Breast epithelium (tissue), 4 donors: Measurements from ENCODE around the gene HIVEP3. TPM values are rescaled to one million over a fixed set of nuclear protein-coding genes. Genes with fewer than 3 reads are reported as not detected.

ENCODE experiments used
- DNase-seq, 2 donors: peaks; one replicate each; pipeline ENCODE4 v3.0.0-alpha.2; 2019; ENCODE audit warnings: low spot score in 2 of 2
- H3K27ac ChIP-seq, 2 donors: fragments of 200-600 bp; sonication (generic) in 1 of 2; one replicate each; pipeline ENCODE4 v1.5.1; 2016 to 2019; ENCODE audit warnings: mild to moderate bottlenecking in 1 of 2
- H3K27me3 ChIP-seq, 2 donors: fragments of 200-600 bp; sonication (generic) in 1 of 2; one replicate each; pipeline versions ENCODE4 v1.5.1 to v1.6.0; 2017 to 2019; ENCODE audit warnings: control low read depth in 1 of 2, mild to moderate bottlenecking in 1 of 2
- H3K36me3 ChIP-seq: fragments of 200-600 bp; one replicate; pipeline ENCODE4 v1.5.1; 2019
- H3K4me1 ChIP-seq, 2 donors: fragments of 200-600 bp; sonication (generic); one replicate each; pipeline ENCODE4 v1.5.1; 2016 to 2019; ENCODE audit warnings: control low read depth in 1 of 2
- H3K4me3 ChIP-seq, 3 donors: fragments of 200-600 bp; sonication (generic); 1 replicate in 2 of 3; 2 replicates in 1 of 3; pipeline ENCODE4 v1.5.1; 2016 to 2019; ENCODE audit warnings: mild to moderate bottlenecking in 3 of 3, moderate library complexity in 2 of 3
- H3K9me3 ChIP-seq, 2 donors: fragments of 200-600 bp; sonication (generic) in 1 of 2; one replicate each; pipeline ENCODE4 v1.5.1; 2016 to 2019; ENCODE audit warnings: control low read depth in 1 of 2
- POLR2A ChIP-seq: fragments of 450-650 bp; IDR thresholded peaks from one replicate; pipeline ENCODE4 v1.6.1; 2016; ENCODE audit warnings: antibody characterized with exemption, mild to moderate bottlenecking, moderate library complexity
- POLR2AphosphoS5 ChIP-seq, 3 donors: sonication (generic); formaldehyde crosslinking; IDR thresholded peaks; one replicate each; pipeline ENCODE4 v1.6.1; 2017; ENCODE audit warnings: antibody characterized with exemption in 3 of 3
- intact Hi-C: fragments of 100-400 bp; cut with DNase I; formaldehyde crosslinking; loops from one replicate; pipeline ENCODE4 v1.15.1; 2023; ENCODE audit warnings: low total_unique reads
- total RNA-seq, 3 donors: library from RNA; depleted of rRNA; stranded (reverse); fragments of >200 nt; gene quantifications; one replicate each; pipeline ENCODE4 v1.1.0, GENCODE V29; 2016
- TF ChIP-seq, protein P1 (sequence below), 3 donors: fragments of 450-650 bp; IDR thresholded peaks; one replicate each; pipeline ENCODE4 v1.5.1; 2016 to 2017; ENCODE audit warnings: antibody characterized with exemption in 3 of 3, mild to moderate bottlenecking in 3 of 3, moderate library complexity in 3 of 3

The HIVEP3 gene
- total RNA-seq, 3 donors from 2014 or later: 3.5 to 13.5 (median 9.2) TPM

DNA sequence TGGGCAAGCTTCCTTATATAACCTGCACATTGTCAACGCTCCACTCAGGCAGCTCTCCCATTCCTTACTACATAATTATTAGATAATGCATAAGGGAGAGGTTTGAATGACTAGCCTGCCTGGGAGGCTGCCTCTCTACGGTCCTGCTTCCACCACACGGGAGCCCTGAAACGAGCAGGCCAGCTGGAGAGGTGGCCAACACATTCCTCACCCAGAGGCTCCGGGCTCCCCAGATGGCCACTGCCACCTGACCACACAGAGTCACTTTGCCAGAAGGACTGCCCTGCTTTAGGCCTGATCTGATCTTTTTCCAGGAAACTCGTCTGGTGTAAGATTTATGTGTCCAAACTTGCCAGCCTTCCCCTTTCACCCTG lies 27.9 kb downstream of the HIVEP3 start:
- no peaks in the 10 kb centered on the region for H3K36me3 ChIP-seq
- peak; percentile 61 to 67 for DNase-seq
- TF ChIP-seq, protein P1, sequence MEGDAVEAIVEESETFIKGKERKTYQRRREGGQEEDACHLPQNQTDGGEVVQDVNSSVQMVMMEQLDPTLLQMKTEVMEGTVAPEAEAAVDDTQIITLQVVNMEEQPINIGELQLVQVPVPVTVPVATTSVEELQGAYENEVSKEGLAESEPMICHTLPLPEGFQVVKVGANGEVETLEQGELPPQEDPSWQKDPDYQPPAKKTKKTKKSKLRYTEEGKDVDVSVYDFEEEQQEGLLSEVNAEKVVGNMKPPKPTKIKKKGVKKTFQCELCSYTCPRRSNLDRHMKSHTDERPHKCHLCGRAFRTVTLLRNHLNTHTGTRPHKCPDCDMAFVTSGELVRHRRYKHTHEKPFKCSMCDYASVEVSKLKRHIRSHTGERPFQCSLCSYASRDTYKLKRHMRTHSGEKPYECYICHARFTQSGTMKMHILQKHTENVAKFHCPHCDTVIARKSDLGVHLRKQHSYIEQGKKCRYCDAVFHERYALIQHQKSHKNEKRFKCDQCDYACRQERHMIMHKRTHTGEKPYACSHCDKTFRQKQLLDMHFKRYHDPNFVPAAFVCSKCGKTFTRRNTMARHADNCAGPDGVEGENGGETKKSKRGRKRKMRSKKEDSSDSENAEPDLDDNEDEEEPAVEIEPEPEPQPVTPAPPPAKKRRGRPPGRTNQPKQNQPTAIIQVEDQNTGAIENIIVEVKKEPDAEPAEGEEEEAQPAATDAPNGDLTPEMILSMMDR (IDR thresholded peaks at IDR 0.05): no peak
- TF ChIP-seq POLR2AphosphoS5 (IDR thresholded peaks at IDR 0.05): no peak
- intact Hi-C loops: no loop called here
- no peaks in the 10 kb centered on the region for H3K27me3 ChIP-seq
- no peaks in the 10 kb centered on the region for H3K9me3 ChIP-seq
- H3K27ac ChIP-seq: peak overlapping the region; percentile 80 to 85
- peak overlapping the region in 1 of 3 donors; percentile 56 for H3K4me3 ChIP-seq
- H3K4me1 ChIP-seq: no peaks in the 10 kb centered on the region

DNA sequence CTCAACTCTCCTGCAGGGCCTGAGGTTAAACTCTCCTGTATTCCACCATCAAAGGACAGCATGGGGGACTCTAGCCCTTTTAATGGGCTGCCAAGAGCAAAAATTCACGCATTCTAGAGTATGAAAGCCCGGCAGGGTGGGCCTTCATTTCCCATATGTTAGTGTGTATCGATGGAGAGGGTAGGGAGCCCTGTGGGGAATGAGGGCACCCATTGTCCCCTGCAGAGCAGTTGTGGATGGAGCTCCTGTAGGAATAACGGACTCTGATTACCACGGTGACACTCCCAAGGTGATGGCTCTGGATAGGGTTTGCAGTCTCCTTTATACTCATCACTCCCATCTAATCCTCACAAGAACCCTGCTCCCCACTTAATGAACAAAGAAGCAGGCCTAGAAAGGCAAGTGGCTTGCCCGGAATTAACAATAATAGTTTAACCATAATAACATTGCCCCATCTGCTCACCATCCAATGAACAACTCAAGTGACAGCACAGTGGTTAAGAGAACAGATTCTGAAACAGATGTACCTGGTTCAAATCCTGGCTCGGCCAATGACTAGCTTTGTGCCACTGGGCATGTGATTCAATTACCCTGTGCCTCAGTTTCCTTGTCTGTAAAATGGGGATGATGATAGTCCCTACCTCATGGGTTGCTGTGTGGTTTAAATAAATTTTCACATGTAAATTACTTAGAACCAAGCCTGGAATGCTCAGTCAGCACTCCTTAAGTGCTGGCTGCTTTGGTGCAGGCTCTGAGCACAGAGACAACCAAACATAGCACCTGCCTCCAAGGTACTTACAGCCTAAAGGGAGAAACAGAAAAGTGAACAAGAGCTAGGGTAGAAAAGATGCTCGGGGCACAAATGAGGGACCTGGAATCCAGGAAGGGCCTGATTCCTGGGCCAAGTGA lies 29.0 kb downstream of the HIVEP3 start:
- no peak for DNase-seq
- intact Hi-C loops: no loop called here
- no peak for TF ChIP-seq POLR2A
- TF ChIP-seq, protein P1 (IDR thresholded peaks at IDR 0.05): no peak
- TF ChIP-seq POLR2AphosphoS5 (IDR thresholded peaks at IDR 0.05): no peak
- Histone ChIP-seq H3K27me3 (no peaks in the 10 kb centered on the region), H3K36me3 (no peaks in the 10 kb centered on the region), H3K4me1 (no peaks in the 10 kb centered on the region), H3K4me3 (no peak overlapping the region), H3K9me3 (no peaks in the 10 kb centered on the region), H3K27ac (peak overlapping the region; percentile 80 to 85)

DNA sequence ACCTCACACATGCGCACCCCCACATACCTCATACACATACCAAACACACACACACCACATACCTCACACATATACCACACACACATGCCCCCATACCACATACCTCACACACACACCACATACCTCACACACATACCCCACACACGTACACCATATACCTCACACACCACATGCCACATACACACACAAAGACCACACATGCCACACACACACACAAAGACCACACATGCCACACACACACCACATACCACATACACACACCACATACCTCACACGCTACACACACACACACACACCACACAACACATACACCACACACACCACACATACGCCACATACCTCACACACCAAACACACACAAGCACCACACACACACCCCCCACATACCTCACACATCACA lies 30.0 kb downstream of the HIVEP3 start:
- no peak for TF ChIP-seq POLR2AphosphoS5 (IDR thresholded peaks at IDR 0.05)
- no peak for TF ChIP-seq POLR2A
- TF ChIP-seq, protein P1 (IDR thresholded peaks at IDR 0.05): no peak
- Histone ChIP-seq H3K36me3 (no peaks in the 10 kb centered on the region), H3K4me3 (no peak overlapping the region), H3K27ac (no peak overlapping the region), H3K9me3 (no peaks in the 10 kb centered on the region), H3K27me3 (no peaks in the 10 kb centered on the region), H3K4me1 (no peaks in the 10 kb centered on the region)
- no peak for DNase-seq
- intact Hi-C loops: no loop called here

DNA sequence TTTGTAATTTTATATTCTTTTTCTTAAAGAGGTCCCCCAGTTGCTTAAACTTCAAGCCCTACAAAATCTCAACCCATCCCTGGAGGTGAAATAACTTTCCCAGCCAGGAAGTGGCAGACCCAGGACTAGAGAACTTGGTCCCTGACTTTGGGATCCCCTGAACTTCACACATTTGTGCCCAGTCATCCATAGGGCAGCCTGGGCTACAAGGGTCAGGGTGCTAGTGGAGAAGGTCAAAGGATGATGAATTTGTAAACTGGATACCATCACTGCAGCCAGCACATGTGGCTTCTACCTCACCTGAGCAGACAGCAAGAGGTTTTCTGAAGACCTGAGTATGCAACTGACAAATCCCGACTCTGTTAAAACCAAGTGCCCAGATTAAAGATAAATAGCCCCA lies 31.4 kb downstream of the HIVEP3 start:
- Histone ChIP-seq H3K36me3 (no peaks in the 10 kb centered on the region), H3K4me3 (no peak overlapping the region), H3K9me3 (no peaks in the 10 kb centered on the region), H3K4me1 (no peaks in the 10 kb centered on the region), H3K27ac (no peak overlapping the region), H3K27me3 (no peaks in the 10 kb centered on the region)
- TF ChIP-seq POLR2AphosphoS5 (IDR thresholded peaks at IDR 0.05) (no peak), POLR2A (no peak)
- TF ChIP-seq, protein P1 (IDR thresholded peaks at IDR 0.05): no peak
- intact Hi-C loops: no loop called here
- DNase-seq: no peak
